Left ventricle myocardium inferior (tissue), 1 donor: ENCODE results near the gene HLA-DMA. TPM values are rescaled to one million over a fixed set of nuclear protein-coding genes. Genes with fewer than 3 reads are reported as not detected.

Source experiments
- DNase-seq: peaks from one replicate; pipeline ENCODE4 v3.0.0-alpha.2; 2020
- H3K27ac ChIP-seq: fragments of 200-600 bp; replicated peaks from 2 replicates; pipeline ENCODE4 v1.8.0; 2021
- H3K27me3 ChIP-seq: fragments of 200-600 bp; 2 replicates; pipeline ENCODE4 v1.8.0; 2021; ENCODE audit warnings: low read depth
- H3K36me3 ChIP-seq: fragments of 200-600 bp; 2 replicates; pipeline ENCODE4 v1.8.0; 2021
- H3K4me1 ChIP-seq: fragments of 200-600 bp; 2 replicates; pipeline ENCODE4 v1.8.0; 2021
- H3K4me3 ChIP-seq: fragments of 200-600 bp; 2 replicates; pipeline ENCODE4 v1.8.0; 2021; ENCODE audit warnings: mild to moderate bottlenecking, moderate library complexity
- H3K9me3 ChIP-seq: fragments of 200-600 bp; replicated peaks from 2 replicates; pipeline ENCODE4 v1.8.0; 2021
- CTCF ChIP-seq: fragments of 200-600 bp; IDR thresholded peaks from 2 replicates; pipeline ENCODE4 v1.8.0; 2021; ENCODE audit warnings: antibody characterized with exemption, mild to moderate bottlenecking, borderline replicate concordance
- intact Hi-C: fragments of 100-400 bp; cut with micrococcal nuclease; formaldehyde crosslinking; loops from one replicate; pipeline ENCODE4 v1.11.0; 2022
- total RNA-seq: library from RNA; stranded (reverse); fragmentation: NEBNext Ultra II Directional; extraction: Animal tissue kit (Norgen Biotek cat#: 25700); gene quantifications from one replicate; pipeline ENCODE4 v1.2.1, GENCODE V29; 2021
- donor health status: DM: no; HTN: yes; CAD: no; lungs with severe emphysema.

The HLA-DMA gene
- total RNA-seq, 1 donor from 2014 or later: 15.8 TPM

- no peak overlapping the region for H3K4me3 ChIP-seq
- H3K27ac ChIP-seq: no peak overlapping the region
- peaks cover 22% of the 10 kb centered on the region for H3K4me1 ChIP-seq
- H3K27me3 ChIP-seq: no peaks in the 10 kb centered on the region
- no peak for DNase-seq
- intact Hi-C loops: no loop called here
- peaks cover 8% of the 10 kb centered on the region for H3K9me3 ChIP-seq
- TF ChIP-seq CTCF: no peak
- H3K36me3 ChIP-seq: no peaks in the 10 kb centered on the region
These were observed 2.9 kb downstream of the HLA-DMA start for GRCh38 chr6:32950010-32950409.

GRCh38 chr6:32949113-32949512 lies 3.8 kb downstream of the HLA-DMA start:
- Histone ChIP-seq H3K4me3 (no peak overlapping the region), H3K4me1 (peaks cover 22% of the 10 kb centered on the region), H3K36me3 (no peaks in the 10 kb centered on the region), H3K9me3 (peaks cover 8% of the 10 kb centered on the region), H3K27ac (no peak overlapping the region), H3K27me3 (no peaks in the 10 kb centered on the region)
- TF ChIP-seq CTCF: no peak
- DNase-seq: no peak
- intact Hi-C loops: no loop called here

GRCh38 chr6:32947552-32948465 lies 5.1 kb downstream of the HLA-DMA start:
- peak; percentile 34 for TF ChIP-seq CTCF
- Histone ChIP-seq H3K36me3 (no peaks in the 10 kb centered on the region), H3K4me3 (no peak overlapping the region), H3K27me3 (no peaks in the 10 kb centered on the region), H3K27ac (no peak overlapping the region), H3K4me1 (peaks cover 11% of the 10 kb centered on the region), H3K9me3 (peaks cover 8% of the 10 kb centered on the region)
- intact Hi-C loops: no loop called here
- no peak for DNase-seq

- no peak for DNase-seq
- H3K9me3 ChIP-seq: peaks cover 8% of the 10 kb centered on the region
- H3K4me3 ChIP-seq: no peak overlapping the region
- no peak overlapping the region for H3K27ac ChIP-seq
- no peaks in the 10 kb centered on the region for H3K27me3 ChIP-seq
- no peaks in the 10 kb centered on the region for H3K36me3 ChIP-seq
- intact Hi-C loops: no loop called here
- peaks cover 2% of the 10 kb centered on the region for H3K4me1 ChIP-seq
- TF ChIP-seq CTCF: no peak
These were observed 6.0 kb downstream of the HLA-DMA start for GRCh38 chr6:32946893-32947292.

- no peak for TF ChIP-seq CTCF
- no peak overlapping the region for H3K4me3 ChIP-seq
- peaks cover 8% of the 10 kb centered on the region for H3K9me3 ChIP-seq
- intact Hi-C loops: no loop called here
- no peaks in the 10 kb centered on the region for H3K36me3 ChIP-seq
- no peaks in the 10 kb centered on the region for H3K27me3 ChIP-seq
- peaks cover 7% of the 10 kb centered on the region for H3K4me1 ChIP-seq
- no peak overlapping the region for H3K27ac ChIP-seq
- DNase-seq: no peak
These were observed 6.9 kb downstream of the HLA-DMA start for GRCh38 chr6:32945953-32946352.
